T-helper 22 cell (primary cell): ENCODE measurements around the gene IQCK.

ENCODE experiments used
- DNase-seq: peaks from one replicate; pipeline ENCODE4 v3.0.0-alpha.2; 2020; ENCODE audit warnings: low read depth

Gene IQCK

GRCh38 chr16:19884611-19885450, 166.8 kb downstream of the IQCK start, which contains the start of gene GPRC5B:
TSS of gene GPRC5B (minus strand) at chr16:19884848. CDS start at chr16:19872845, 12,003 bp downstream.
- DNase-seq, result peak; percentile 40

DNA sequence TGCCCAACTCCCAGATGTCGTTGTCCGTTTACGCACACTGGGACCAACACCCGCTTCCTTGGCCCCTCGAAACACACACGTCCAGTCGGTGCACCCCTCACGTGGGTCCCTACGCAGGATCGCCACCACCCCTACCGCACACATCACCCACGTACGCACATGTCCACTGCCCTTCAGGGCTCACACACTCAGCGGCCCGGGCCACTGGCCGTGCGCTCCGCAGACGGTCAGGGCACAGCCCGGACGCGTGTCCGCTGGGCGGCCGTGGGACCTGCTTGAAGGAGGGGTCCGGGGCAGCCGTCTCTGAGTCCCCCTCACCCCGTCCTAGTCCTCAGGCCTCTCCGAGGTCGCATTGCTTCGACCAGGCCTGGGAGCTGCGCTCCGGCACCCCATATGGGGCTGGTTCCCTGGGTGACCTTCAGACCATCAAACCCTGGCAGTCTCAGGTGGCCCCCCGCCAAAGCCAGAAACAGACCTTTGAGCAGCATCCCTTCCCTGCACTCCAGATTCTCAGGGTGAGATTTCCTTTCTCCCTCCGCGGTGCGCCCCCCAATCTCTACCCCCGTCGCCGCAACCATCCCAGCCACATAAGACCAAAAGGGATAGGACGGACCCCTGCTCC, 167.5 kb downstream of the IQCK start:
- DNase-seq, result no peak

DNA sequence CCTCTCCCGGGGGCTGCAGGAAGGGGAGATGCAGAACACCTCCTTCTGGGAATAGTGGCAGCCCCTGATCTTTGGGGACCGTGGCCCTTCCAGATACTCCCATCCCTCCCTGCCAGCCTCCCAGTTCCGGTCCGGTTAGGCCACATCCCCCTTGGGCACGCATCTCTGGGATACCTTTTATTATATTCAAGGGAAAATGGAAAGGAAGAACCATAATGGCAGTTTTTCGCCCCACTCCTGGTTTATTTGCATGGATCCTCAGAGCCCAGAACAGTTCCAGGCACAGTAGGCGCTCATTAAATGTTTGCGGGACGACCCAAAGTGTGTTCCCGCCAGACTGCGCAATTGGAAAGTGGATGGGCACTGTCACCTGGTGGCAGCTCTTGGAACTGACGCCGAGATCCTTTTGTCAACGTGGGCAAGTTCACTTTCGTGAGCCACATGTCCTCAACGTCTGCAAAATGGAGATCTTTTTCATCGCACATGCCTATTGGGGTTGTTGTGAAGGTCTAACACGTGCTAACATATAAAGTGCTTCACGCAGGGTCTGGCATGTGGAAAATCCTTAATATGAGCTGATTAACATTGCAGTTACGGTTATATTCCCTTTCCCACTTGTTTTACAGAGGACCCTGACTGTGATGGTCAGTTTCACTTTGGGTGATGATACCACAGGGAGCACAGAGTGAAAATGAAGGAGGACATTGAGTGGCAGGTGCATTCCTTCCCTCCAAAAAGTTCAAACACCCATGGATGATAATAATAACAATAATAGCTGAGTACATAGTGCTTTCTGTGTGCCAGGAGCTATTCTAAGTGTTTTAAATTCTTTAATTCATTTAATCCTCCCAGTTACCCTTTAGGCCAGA, 168.2 kb downstream of the IQCK start:
- peak; percentile 40 for DNase-seq

- DNase-seq, result no peak
These were observed 170.8 kb downstream of the IQCK start for GRCh38 chr16:19888834-19889233.

GRCh38 chr16:19890901-19891300, 172.8 kb downstream of the IQCK start:
- DNase-seq, result no peak

DNA sequence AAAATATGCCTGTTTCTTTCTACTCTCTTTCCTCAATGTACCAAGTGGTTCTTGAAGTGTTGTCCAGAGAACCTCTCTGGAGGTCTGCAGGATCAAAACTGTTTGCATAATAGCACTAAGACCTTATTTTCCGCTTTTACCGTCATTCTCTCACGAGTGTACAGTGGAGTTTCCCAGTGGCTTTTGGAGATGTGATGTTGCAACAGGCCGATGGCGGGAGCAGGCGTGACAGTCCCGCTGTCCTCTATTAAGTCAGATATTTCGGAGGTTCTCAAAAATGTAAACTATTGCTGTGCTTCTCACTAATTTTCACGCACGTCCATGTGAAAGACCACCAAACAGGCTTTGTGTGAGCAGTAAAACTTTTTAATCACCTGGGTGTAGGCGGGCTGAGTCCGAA, 174.8 kb downstream of the IQCK start:
- no peak for DNase-seq

GRCh38 chr16:19894586-19894985, 176.5 kb downstream of the IQCK start:
- DNase-seq, result no peak

GRCh38 chr16:19896951-19897350, 178.9 kb downstream of the IQCK start:
- DNase-seq, result no peak

DNA sequence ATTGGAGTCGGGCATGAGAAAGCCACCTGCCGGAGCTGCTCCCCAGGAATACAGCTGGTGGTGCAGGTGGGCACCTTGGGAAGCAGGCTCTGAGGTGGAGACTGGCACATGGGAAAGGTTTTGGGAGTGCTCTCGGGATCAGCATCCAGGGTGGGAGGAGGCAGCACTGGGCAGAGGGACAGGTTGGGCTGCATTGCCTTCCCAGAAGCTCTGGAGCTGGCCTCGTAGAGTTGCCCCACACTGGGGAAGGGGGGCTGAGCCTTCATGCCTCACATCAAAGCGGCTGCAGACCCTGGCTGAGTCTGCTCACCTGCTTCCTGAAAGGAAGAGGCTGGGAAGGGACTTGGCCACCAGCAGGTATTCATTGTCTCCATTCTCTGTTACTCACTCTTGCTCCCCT, 180.1 kb downstream of the IQCK start:
- DNase-seq, result no peak

- no peak for DNase-seq
These were observed 181.0 kb downstream of the IQCK start for GRCh38 chr16:19898924-19899604.

GRCh38 chr16:19899605-19899955, 181.5 kb downstream of the IQCK start:
- DNase-seq, result no peak

GRCh38 chr16:19901164-19901563, 183.1 kb downstream of the IQCK start:
- DNase-seq, result no peak

DNA sequence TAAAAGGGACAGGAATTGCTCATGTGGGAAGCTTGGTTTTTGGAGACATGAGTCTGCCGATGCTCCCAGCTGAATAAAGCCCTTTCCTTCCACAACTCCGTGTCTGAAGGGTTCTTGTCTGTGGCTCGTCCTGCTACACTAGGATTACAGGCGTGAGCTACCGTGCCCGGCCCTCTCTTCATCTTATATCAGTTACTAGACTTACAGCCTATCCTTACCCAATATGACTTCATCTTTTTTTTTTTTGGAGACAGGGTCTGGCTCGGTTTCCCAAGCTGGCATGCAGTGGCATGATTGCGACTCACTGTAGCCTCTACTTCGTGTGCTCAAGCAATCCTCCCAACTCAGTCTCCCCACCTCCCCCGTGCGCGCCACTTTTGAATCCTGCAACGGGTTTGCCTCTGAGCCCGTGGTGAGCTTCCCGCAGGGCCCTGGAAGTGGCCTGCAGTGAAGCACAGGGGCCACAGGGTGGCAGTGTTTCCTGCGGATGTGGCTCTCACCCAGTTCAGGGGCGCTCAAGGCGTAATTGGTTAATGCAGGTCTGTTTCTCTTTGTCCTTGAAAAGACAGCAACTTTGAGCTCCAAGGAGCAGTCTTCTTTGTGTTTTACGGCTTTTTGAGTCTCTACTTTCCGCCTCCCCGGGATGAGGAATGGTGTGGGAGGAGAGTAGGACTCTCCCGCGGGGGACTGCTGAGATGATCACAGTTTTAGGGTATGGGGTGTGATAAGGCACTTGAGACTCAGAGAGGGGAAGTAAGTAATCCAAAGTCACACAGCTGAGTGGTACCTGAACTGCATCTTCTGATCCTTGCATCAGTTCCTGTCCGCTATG, 189.3 kb downstream of the IQCK start:
- DNase-seq, result peak; percentile 24
